Body of pancreas (tissue), 4 donors: ENCODE data around the gene GULP1. TPM values are rescaled to one million over a fixed set of nuclear protein-coding genes. Genes with fewer than 3 reads are reported as not detected.
"Not testable (repeated sequence)": the region's sequence is repeated elsewhere in the genome, so short reads cannot be mapped to it uniquely, and the experiment has no call there.

ENCODE experiments used
- ATAC-seq: fragments of 150-250 bp; one replicate; pipeline ENCODE4 v1.9.1; 2016
- DNase-seq, 4 donors: peaks; one replicate each; pipeline ENCODE4 v3.0.0-alpha.2; 2019
- H3K27ac ChIP-seq, 4 donors: fragments of 200-600 bp; sonication (generic); 1 replicate in 3 of 4; 2 replicates in 1 of 4; pipeline versions ENCODE4 v1.5.1 to v1.6.1; 2016 to 2019; ENCODE audit warnings: mild to moderate bottlenecking in 1 of 4, mixed read lengths in 1 of 4, moderate library complexity in 1 of 4
- H3K27me3 ChIP-seq, 2 donors: fragments of 200-600 bp; sonication (generic); one replicate each; pipeline ENCODE4 v1.6.0; 2016; ENCODE audit warnings: mild to moderate bottlenecking in 1 of 2
- H3K36me3 ChIP-seq, 2 donors: fragments of 200-600 bp; sonication (generic); replicated peaks in 1 of 2; 2 replicates each; pipeline ENCODE4 v1.5.1; 2016; ENCODE audit warnings: low read depth in 2 of 2; ENCODE audit not compliant: insufficient read depth in 1 of 2
- H3K4me1 ChIP-seq: fragments of 200-600 bp; sonication (generic); one replicate; pipeline ENCODE4 v1.6.0; 2016
- H3K4me3 ChIP-seq, 2 donors: fragments of 200-600 bp; sonication (generic); 1 replicate in 1 of 2; 2 replicates in 1 of 2; pipeline ENCODE4 v1.5.1; 2016 to 2019
- H3K9me3 ChIP-seq, 3 donors: fragments of 200-600 bp; sonication (generic); 1 replicate in 2 of 3; 2 replicates in 1 of 3; pipeline ENCODE4 v1.5.1; 2016
- POLR2A ChIP-seq, 3 donors: fragments of 450-650 bp; IDR thresholded peaks; one replicate each; pipeline ENCODE4 v1.6.1; 2016; ENCODE audit warnings: antibody characterized with exemption in 3 of 3, mild to moderate bottlenecking in 2 of 3
- WGBS, 2 donors: methylation state at CpG; one replicate each; pipeline ENCODE4 v1.1.5; 2017; 5-methylcytosine and 5-hydroxymethylcytosine counted together
- intact Hi-C: fragments of 100-400 bp; cut with DNase I; formaldehyde crosslinking; loops from one replicate; pipeline ENCODE4 v1.15.1; 2023
- total RNA-seq, 2 donors: library from RNA; depleted of rRNA; stranded (reverse); fragments of >200 nt; gene quantifications; one replicate each; pipeline ENCODE4 v1.1.0, GENCODE V29; 2016
- TF ChIP-seq, protein P1 (sequence below), 7 experiments: fragments of 450-650 bp in 4 of 7; fragments of 200-600 bp in 3 of 7; sonication (generic) in 3 of 7; IDR thresholded peaks; one replicate each; pipeline ENCODE4 v1.5.1; 2016 to 2019; ENCODE audit warnings: antibody characterized with exemption in 7 of 7

Gene GULP1
- total RNA-seq, 2 donors from 2014 or later, result 24.7 to 50.3 TPM

DNA sequence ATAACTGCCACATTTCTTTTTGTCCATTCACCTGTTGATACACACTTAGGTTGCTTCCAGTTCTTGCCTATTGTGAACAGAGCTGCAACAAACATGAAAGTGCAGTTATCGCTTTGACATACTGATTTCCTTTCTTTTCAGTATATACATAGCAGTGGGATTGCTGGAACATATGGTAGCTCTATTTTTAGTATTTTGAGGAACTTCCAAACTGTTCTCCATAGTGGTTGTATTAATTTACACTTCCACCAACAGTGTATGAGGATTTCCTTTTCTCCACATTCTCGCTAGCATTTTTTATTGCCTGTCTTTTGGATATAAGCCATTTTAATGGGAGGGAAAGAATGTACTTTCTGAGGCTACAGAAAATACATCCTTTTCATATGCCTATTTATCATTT, 167.4 kb downstream of the GULP1 start:
- no peak overlapping the region for H3K27ac ChIP-seq
- H3K4me1 ChIP-seq, result no peaks in the 10 kb centered on the region
- H3K9me3 ChIP-seq, result no peaks in the 10 kb centered on the region
- no peaks in the 10 kb centered on the region for H3K36me3 ChIP-seq
- TF ChIP-seq POLR2A (IDR thresholded peaks at IDR 0.05), result no peak
- TF ChIP-seq, protein P1, sequence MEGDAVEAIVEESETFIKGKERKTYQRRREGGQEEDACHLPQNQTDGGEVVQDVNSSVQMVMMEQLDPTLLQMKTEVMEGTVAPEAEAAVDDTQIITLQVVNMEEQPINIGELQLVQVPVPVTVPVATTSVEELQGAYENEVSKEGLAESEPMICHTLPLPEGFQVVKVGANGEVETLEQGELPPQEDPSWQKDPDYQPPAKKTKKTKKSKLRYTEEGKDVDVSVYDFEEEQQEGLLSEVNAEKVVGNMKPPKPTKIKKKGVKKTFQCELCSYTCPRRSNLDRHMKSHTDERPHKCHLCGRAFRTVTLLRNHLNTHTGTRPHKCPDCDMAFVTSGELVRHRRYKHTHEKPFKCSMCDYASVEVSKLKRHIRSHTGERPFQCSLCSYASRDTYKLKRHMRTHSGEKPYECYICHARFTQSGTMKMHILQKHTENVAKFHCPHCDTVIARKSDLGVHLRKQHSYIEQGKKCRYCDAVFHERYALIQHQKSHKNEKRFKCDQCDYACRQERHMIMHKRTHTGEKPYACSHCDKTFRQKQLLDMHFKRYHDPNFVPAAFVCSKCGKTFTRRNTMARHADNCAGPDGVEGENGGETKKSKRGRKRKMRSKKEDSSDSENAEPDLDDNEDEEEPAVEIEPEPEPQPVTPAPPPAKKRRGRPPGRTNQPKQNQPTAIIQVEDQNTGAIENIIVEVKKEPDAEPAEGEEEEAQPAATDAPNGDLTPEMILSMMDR (IDR thresholded peaks at IDR 0.05), result no peak
- DNase-seq, result no peak
- ATAC-seq, result no peak
- WGBS, 2 donors, result 92 to 94% methylated on average over 2 of the region's 2 CpGs
- H3K27me3 ChIP-seq, result no peaks in the 10 kb centered on the region
- H3K4me3 ChIP-seq, result no peak overlapping the region
- intact Hi-C loops, result no loop called here

DNA sequence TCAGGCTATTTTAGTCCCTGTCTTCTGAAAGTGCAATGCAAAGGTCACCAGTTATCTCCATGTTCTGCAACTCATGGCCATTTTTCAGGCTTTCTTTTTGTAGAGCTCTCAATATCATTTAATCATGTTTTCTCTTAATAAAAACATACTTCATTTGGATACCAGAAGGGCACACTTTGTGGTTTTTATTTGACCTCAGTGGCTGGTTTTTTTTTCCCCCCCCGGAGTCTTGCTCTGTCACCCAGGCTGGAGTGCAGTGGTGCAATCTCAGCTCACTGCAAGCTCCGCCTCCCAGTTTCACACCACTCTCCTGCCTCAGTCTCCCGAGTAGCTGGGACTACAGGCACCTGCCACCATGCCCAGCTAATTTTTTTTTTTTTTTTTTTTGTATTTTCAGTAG, 174.4 kb downstream of the GULP1 start:
- DNase-seq, H3K4me1 ChIP-seq, intact Hi-C loops, H3K4me3 ChIP-seq, H3K9me3 ChIP-seq, ATAC-seq, H3K36me3 ChIP-seq, H3K27me3 ChIP-seq, H3K27ac ChIP-seq: not testable (repeated sequence)
- WGBS, 2 donors, result 79 to 98% methylated on average over 3 of the region's 3 CpGs

DNA sequence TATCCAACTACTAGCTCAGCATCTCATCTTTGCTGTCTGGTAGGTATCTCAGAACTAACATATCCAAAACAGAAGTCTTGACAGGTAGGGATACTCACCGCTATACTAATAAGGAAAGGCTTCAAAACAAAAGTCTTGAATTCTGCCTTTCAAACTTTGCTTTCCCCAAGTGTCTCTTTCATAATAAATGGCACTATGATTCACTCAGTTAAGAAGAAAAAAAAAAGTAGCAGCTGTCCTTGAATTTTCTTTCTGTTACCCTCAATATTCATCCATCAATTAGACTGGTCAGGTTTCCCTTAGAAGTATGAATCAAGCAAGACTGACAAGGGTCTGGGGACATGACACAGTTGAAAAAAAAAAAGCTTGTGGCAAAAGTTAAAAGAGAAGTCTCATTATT, 175.1 kb downstream of the GULP1 start:
- H3K27ac ChIP-seq, result no peak overlapping the region
- no peaks in the 10 kb centered on the region for H3K4me1 ChIP-seq
- TF ChIP-seq, protein P1 (IDR thresholded peaks at IDR 0.05), result no peak
- no peak for TF ChIP-seq POLR2A (IDR thresholded peaks at IDR 0.05)
- ATAC-seq (no peak), DNase-seq (no peak)
- H3K27me3 ChIP-seq, result no peaks in the 10 kb centered on the region
- intact Hi-C loops, result no loop called here
- H3K9me3 ChIP-seq, result no peaks in the 10 kb centered on the region
- 88 to 96% methylated on average over 1 of the region's 1 CpG for WGBS, 2 donors
- no peaks in the 10 kb centered on the region for H3K36me3 ChIP-seq
- H3K4me3 ChIP-seq, result no peak overlapping the region

DNA sequence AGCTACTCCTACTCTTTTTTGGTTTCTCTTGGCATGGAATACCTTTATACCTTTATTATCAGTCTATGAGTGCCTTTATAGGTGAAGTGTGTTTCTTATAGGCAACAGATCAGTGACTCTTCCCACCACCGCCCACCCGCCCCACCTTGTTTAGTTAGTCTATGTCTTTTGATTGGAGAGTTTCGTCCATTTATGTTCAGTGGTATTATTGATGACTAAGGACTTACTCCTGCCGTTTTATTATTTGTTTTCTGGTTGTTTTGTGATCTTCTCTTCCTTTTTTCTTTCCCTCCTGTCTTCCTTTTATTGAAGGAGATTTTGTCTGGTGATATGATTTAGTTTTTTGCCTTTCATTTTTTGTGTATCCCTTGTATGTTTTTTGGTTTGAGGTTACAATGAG, 179.5 kb downstream of the GULP1 start:
- WGBS, 2 donors, result 87 to 93% methylated on average over 4 of the region's 4 CpGs
- intact Hi-C loops, result no loop called here
- DNase-seq, result no peak

DNA sequence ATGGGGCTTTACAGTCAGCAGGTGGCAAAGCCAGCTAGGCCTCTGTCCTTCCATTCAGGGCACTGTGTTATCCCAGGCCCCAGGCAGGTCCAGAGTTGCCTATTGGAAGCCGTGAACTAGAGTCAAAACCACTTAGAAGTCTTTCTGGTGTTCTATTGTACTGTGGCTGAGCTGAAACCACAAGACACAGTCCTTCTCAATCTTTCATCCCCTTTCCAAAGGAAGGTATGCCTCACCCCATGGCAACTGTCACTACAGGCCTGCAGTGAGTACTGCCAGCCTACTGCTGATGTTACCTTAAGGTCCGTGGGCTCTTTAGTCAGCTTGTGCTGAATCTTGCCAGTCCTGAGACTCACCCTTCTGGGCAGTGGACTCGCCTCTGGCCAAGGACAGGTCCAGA, 181.6 kb downstream of the GULP1 start:
- Histone ChIP-seq H3K4me3 (no peak overlapping the region), H3K27me3 (no peaks in the 10 kb centered on the region), H3K36me3 (no peaks in the 10 kb centered on the region), H3K27ac (no peak overlapping the region), H3K4me1 (peaks cover 9% of the 10 kb centered on the region), H3K9me3 (no peaks in the 10 kb centered on the region)
- intact Hi-C loops, result no loop called here
- TF ChIP-seq, protein P1 (IDR thresholded peaks at IDR 0.05), result no peak
- no peak for TF ChIP-seq POLR2A (IDR thresholded peaks at IDR 0.05)
- ATAC-seq, result no peak
- DNase-seq, result no peak
- WGBS, 2 donors, result 88 to 97% methylated on average over 3 of the region's 3 CpGs

More for the DNA sequence above, 179.5 kb downstream of the GULP1 start:
- Histone ChIP-seq H3K4me1 (peaks cover 7% of the 10 kb centered on the region), H3K4me3 (no peak overlapping the region), H3K27ac (no peak overlapping the region), H3K9me3 (no peaks in the 10 kb centered on the region), H3K27me3 (no peaks in the 10 kb centered on the region), H3K36me3 (no peaks in the 10 kb centered on the region)
- TF ChIP-seq, protein P1 (IDR thresholded peaks at IDR 0.05), result no peak
- TF ChIP-seq POLR2A (IDR thresholded peaks at IDR 0.05), result no peak
- no peak for ATAC-seq
